GM19351 (cell line): ENCODE results near the gene PMM1.
"Not testable (repeated sequence)": the region's sequence is repeated elsewhere in the genome, so short reads cannot be mapped to it uniquely, and the experiment has no call there.

Experiments
- ATAC-seq: cut with Tn5 transposase; IDR thresholded peaks from one replicate; pipeline ENCODE4 v1.9.1; 2021; ENCODE audit warnings: mild to moderate bottlenecking, moderate library complexity; ENCODE audit not compliant: unreplicated experiment

PMM1 gene

DNA sequence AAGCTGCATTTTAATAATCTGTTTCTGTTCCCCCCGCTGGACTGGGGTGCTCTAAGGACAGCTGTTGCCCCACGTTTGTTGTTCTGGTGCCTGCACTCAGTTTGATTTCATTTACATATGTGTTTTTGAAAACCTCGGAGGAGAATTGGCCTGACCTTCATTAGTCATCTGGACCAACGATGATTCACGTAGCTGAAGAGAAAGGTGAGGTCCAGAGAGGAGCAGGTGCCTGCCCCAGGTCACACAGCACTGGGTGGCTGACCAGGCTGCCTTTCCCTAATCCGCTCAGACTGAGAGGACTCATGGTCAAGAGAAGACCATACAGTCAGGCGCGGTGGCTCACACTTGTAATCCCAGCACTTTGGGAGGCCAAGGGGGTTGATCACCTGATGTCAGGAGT is 25.1 kb downstream of the PMM1 start:
- ATAC-seq: no peak

DNA sequence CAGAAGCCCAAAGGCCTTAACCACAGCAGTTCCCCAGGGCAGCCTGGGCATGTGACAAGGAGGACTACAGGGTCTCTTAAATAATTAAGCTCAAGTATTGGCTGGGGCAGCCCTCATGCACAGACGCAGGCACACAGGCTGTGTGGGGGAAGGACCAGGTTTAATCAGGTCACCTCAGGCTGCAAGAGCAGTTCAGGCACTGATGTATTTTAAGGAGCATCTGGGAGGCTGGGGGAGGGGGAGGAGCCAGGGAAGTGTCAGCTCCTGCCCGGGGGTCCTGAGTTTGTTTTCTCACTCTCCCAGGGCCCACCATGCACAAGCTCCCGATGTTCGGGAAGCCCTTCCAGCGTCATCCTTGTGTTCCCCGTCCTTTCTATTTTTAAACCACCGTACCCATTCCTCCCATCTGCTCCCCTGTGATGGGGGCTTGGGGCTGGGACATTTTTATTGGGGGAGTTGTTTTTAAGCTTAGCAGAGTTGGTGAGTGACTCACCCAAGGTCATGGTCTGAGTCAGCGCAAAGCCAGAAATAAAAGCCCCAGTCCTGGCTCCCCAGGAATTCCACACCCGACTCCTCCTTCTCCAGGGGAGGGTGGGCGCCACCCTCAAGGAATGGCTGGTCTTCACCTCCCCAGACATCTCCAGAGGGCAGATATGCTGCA is 26.5 kb downstream of the PMM1 start:
- ATAC-seq: no peak

DNA sequence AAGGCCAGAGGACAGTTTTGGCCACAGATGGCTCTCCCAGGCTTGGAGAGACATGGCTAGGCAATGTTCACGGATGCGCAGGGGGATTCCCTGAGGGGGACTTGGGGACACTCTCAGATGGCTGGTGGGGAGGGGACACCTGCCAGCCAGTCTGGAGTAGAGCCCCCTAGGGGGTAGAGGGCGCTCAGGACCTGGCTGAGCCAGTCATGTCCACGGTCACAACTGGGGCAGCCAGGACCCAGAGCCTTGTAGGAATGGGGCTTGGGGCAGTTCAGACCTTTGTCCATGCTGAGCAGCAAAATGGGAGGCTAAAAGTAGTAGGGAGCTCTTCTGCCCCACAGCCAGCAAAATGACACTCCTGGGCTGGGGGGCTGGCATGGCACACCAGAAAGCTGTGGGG is 27.2 kb downstream of the PMM1 start:
- ATAC-seq: no peak

DNA sequence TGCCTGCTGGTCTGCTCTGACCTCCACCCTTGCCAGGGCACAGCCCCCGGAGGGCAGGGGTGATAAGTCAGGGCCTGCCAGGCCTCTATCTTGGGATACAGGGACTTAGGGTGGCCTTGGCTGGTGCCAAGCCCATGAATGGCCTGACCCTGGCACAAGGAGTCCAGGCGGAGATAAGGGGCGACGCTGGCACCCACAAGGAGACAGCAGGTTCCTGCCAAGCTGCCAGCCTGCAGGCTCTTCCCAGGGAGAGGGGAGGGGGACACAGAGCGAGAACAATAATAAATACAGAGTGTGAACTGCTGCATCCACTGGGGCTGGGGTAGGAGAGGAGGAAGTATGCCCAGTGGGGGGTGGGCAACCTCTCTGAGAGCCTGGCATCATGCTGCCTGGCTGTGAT is 27.9 kb downstream of the PMM1 start:
- no peak for ATAC-seq

DNA sequence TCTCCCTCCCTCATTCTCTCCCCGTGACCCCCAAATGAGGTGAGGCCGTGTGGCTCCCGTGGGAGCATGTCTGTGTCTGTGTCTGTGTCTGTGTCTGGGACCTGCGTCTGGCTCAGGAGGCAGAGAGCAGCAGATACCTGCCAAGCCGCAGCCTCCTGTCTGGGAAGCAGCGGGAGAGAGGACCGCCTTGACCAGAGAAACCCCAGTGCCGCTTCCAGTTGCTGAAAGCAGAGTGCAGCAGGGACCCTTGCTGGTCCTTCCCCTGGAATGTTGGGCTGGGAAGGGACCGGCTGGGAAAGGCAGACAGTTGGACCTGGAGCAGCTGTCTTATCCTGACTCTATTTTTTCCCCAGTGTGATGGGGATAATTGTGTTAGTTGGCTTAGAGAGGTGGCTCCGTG is 28.3 kb downstream of the PMM1 start:
- ATAC-seq: no peak

DNA sequence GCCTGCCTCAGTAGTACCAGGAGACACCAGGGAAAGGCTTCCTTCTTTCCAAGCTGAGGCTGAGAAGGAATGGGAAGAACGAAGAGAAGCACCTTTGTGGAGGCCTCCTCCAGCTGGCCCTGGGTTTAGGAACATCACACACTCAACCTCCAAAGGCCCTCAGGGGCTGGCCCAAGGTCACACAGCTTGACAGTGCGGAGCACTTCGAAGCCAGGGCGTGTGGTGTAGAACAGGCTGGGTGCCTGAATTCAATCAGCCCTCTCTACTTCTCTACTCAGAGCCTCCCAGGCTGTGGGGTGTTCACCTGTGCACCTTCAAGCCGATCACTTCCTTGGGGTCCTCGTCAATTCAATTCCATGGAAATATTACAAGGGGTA is 29.6 kb downstream of the PMM1 start:
- no peak for ATAC-seq

DNA sequence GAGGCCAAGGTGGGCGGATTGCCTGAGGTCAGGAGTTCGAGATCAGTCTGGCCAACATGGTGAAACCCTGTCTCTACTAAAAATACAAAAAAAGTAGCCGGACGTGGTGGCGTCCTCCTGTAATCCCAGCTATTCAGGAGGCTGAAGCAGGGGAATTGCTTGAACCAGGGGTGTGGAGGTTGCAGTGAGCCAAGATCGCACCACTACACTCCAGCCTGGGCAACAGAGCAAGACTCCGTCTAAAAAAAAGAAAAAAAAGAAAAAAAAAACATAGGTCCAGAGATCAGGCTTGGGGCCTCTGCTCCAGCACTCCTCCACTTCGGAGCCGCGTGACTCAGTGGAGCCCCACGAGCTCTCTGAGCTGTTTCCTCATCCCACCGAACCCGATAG is 31.4 kb downstream of the PMM1 start:
- not testable (repeated sequence) for ATAC-seq

DNA sequence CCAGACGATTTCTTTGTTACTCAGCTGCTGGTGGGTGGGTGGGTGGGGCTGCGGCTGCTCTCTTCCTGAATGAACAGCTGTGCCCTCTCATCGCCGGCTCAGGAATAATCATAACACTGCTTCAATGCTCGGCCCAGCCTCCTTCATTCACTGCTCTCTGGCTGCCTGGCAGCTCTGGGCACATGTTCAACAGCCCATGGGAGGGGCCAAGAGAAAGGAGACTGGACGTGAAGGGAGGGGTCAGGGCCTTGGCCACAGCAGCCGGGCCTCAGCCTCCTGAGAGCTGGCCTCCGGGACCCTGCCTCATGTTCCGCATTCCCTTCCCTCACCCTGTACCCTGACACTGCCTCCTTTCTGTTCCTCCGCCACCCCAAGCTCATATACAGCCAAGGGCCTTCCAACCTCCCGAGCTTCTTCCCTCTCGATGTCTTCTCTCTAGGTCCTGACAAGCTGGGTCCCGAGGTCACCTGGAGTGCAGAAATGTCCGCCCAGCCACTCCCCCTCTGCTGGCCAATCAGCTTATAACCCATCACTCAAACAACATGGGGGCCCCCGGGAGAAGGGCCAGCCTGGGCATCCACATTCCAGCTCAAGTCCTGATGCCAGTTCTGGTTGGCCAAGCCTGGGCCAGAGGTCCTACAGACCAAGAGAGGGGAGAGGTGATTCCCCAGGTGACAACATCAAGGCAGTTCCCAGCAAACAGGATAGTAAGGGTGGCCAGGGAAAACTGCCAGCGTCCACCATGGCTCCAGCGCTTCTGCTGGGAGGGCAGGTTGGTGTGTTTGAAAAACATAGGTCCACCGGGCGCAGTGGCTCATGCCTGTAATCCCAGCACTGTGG is 32.0 kb downstream of the PMM1 start:
- no peak for ATAC-seq

DNA sequence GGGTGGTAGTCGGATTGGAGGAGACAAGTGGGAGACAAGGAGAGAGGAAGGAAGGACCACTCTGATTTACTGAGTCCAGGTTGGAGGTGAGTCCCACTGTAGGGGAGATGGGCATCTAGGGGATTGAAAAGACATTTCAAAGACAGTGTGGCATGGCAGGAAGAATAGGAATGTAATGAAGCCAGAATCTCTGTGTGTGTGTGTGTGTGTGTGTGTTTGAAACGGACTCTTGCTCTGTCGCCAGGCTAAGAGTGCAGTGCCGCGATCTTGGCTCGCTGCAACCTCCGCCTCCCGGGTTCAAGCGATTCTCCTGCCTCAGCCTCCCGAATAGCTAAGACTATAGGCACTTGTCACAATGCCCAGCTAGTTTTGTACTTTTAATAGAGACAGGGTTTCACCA is 33.1 kb downstream of the PMM1 start:
- ATAC-seq: no peak

DNA sequence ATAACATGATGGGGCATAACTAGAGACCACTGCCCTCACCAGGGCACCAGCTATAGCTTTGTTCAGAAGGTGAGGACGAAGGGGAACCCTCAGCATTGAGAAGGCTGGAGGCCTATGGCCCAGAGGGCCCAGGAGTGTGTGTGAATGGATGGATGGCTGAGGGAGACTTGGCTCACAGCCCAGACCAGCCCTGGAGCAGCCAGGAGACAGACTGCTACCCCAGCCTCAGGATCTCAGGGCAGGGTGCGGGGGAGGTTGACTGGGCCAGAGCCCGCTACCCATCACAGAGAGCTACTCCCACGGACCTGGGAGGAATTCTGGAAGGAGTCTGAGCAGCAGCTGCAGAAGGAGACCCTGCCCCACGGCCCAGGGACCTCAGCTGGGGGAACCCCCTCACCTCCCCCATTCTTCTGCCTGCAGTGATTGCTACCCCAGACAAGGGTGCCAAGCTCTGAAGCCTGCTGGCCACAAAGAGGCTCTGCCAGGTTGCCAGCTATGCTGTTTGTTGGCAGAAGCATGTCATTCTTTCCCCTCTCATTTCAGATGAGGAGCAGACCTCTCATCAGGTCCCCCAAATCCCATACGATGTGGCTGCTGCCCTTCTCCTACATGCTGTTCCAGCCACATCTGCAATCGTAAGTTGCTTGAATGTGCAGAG is 34.2 kb downstream of the PMM1 start:
- no peak for ATAC-seq

DNA sequence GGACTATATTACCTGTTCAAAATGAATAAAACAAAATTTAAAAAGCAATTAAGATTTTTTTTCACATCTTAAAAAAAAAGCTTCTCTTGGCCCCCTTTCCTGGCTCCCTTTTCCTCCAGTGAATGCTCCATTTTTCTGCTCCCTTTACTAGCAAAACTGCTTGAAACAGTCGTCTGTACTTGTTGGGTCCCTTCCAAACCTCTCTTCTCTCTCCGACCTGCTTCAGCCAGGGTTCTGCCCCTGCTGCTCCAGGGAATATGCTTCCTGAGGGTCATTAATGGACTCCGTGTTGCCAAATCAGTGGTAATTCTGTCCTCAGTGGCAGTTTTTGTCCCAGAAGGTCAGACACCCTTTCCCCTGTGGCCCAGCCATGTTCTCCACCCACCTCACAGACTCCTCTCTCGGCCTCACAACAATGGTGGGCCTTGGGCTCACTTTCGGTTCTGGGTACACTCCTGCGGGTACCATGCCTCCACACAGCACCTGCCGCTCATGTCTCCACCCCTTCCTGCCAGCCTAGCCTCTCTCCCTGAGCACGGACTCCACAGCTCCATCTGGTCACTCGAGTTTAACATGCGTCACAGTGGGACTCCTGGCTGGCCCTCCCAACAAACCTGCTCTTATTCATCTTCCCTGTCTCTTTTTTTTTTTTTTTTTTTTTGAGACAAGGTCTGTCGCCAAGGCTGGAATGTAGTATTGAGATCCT is 37.6 kb downstream of the PMM1 start:
- ATAC-seq: no peak

DNA sequence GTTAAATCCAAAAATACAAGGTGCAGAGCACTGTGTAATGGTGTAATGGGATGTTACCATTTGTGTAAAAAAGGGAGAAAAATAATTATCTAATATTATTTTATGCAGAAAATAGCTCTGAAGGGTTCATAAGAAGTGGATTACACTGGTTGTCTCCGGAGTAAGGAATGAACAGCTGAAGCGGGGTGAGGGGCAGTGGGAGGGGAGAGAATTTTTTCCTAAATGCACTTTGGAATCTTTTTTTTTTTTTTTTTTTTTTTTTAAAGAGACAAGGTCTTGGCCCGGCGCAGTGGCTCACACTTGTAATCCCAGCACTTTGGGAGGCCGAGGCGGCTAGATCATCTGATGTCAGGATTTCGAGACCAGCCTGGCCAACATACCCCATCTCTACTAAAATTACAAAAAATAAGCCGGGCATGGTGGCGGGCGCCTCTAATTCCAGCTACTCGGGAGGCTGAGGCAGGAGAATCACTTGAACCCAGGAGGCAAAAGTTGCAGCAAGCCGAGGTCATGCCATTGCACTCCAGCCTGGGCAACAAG is 38.6 kb downstream of the PMM1 start:
- no peak for ATAC-seq

DNA sequence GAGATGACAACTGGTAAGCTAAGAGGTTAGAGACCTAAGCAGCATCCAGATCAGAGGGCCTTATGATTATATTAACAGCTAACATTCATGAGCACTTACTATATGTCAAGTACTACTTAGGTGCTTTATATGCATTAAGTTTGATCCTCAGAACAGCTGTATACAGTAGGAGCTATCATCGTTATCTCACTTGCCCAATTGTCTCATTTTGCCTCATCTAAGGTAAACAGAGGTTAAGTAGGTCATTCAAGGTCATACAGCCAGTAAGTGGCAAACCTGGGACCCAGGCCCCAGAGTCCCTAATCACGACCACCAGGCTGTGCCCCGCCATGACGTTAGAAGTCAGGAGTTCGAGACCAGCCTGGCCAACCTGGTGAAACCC is 40.8 kb downstream of the PMM1 start:
- ATAC-seq: no peak

DNA sequence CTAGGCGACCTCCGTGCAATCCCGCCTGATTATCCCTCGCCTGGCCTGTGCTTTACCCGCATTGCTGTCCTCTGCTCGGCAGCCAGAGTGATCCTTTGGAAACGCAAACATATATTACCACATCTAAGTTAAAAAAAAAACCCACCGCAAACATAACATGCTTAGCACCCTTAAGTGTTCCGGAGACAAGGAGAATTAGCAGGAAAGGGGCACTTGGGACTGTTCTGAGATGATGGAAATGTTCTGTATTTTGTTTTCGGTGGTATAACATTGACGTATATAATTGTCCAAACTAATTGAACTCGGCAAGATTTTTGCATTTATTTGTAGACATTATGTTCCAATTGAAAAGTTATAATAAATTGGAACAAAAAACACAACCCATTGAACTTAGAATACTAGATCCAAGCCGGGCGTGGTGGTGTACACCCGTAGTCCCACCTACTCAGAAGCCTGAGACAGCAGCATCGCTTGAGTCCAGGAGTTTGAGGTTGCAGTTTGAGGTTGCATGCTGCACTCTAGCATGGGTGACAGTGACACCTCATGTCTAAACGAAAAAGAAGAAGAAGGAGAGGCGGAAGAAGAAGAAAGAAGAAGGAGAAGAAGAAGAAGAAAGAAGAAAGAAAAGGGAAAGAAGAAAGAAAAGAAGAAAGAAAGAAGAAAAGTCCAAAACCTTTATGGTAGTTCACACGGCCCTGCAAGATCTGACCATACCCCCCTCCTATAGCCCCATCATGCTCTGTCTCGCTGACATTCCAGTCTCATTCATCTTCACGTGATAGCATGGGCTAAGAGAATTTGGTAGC is 44.8 kb downstream of the PMM1 start:
- ATAC-seq: no peak

DNA sequence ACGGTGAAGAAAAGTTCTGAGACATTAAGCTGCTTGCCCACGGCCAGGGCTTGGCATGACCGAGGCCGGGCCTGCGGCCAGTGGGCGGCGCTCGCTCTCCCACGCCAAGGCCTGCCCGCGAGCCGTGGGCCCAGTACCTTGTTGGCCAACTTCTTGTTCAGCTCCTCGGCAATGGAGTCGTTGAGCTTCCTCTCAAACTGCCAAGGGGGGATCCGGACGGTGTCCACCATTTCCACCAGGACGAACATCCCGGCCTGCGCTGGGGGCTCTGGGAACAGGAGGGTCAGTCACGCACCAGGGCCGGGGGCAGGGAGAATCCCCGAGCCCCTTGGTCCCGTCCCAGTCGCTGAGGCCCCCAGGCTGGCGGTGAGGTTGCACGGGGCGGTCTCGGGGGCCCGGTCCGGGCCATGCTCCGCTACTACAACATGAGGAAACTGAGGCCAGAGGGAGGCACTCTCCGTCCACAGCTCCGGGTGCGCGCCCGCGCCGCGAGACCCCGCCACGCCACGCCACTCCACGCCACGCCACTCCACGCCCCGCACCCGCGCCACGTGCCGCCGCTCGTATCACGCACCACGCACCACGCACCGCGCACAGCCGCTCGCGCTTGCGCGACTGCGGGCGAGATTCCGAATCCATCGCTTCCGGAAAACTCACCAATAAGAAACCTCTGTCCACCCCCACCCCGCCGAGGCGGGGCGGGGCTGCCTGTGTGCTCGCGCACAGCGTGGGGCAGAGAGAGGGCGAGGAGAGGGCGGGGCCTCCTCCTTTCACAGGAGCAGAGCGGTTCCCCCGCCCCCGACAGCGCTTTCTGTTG is 45.6 kb downstream of the PMM1 start, which contains the start of gene POLR3H:
POLR3H (minus strand) TSS at position 617 of the 817 bp plus-strand sequence; CDS start at position 248, 369 bp downstream.
- peak; percentile 92 for ATAC-seq

DNA sequence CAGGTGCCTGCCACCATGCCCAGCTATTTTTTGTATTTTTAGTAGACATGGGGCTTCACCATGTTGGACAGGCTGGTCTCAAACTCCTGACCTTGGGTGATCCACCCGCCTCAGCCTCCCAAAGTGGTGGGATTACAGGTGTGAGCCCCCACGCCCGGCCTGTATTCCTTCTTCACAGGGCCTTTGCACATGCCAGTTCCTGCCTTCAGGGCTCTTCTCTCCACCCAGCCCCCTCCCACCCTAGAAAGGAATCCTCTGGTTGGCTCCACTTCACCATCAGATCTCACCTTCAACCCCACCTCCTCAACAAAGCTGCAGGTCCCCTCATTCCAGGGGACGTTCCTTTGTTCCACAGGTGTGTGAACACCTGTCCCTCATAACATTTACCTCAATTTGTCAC is 47.4 kb downstream of the PMM1 start:
- no peak for ATAC-seq

DNA sequence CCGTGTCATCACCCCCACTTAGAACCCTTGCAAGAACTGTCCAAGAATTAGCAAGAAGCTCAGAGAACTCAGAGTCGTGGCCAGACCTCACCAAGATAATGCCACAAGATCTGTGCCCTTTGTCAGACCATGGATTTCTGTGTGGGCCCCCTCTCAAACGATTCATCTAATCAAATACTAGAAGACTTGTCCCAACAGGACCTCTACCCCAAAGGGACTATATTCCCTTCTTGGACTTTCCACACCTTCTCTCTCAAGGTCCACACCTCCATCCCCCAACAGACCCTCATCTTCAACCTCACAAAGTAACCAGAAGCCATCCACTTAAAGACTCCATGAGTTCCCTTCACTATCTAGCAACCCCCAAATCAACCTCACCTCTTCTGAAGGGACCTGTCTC is 48.2 kb downstream of the PMM1 start:
- no peak for ATAC-seq

DNA sequence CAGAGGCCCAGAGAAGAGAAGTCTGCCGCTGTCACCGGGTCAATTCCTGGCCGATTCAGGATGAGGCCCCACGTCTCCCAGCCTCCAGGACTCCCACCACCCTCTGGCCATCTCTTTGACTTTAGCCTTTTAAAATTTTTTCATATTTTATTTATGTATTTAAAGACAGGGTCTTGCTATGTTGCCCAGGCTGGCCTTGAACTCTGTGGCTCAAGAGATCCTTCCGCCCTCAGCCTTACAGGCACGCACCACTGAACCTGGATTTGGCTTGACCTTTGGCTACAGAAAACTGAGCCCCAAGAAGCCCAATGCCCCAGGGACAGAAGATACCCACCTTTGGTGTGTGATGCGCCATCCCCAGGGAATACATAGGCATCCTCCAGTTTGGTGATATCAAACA is 49.3 kb downstream of the PMM1 start:
- no peak for ATAC-seq

DNA sequence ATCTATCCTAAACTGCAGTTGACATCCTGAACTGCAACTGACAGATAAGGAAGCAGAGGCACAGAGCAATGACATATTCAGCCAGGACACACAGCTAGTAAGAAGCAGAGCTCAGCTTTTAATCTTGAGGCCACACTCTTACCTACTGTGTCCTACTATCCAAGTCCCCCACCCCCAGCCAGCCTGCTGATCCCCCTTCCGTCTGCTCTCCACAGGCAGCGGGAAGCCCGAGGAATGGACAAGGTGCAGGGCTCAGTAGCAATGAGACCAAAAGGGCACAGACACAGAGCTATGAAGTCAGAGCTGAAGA is 49.7 kb downstream of the PMM1 start:
- no peak for ATAC-seq
